Stimulated activated naive CD8-positive, alpha-beta T cell treated with anti-CD3 and anti-CD28 coated beads, Interleukin-15, amount 100 ng/mL, for 72 hours (primary cell): ENCODE data around the gene PDCD5.
"Not testable (repeated sequence)": the region's sequence is repeated elsewhere in the genome, so short reads cannot be mapped to it uniquely, and the experiment has no call there.

ENCODE experiments used
- ATAC-seq: fragments of 150-1000 bp; cut with Tn5 transposase; 2 replicates; pipeline ENCODE4 v1.10.0; 2021; ENCODE audit warnings: mild to moderate bottlenecking, moderate library complexity
- DNase-seq, 2 donors: peaks; one replicate each; pipeline ENCODE4 v3.0.0; 2021 to 2022
- H3K27ac Mint-ChIP-seq, 2 donors: one replicate each; pipeline ENCODE4 v1.8.0; 2022; ENCODE audit warnings: mild to moderate bottlenecking in 2 of 2, mixed read lengths in 2 of 2, moderate library complexity in 2 of 2
- H3K27me3 Mint-ChIP-seq: one replicate; pipeline ENCODE4 v1.8.0; 2022; ENCODE audit warnings: mixed read lengths
- H3K4me1 Mint-ChIP-seq: one replicate; pipeline ENCODE4 v1.8.0; 2022; ENCODE audit warnings: mild to moderate bottlenecking, mixed read lengths
- H3K4me3 Mint-ChIP-seq, 2 donors: one replicate each; pipeline ENCODE4 v1.8.0; 2022; ENCODE audit warnings: mild to moderate bottlenecking in 2 of 2, mixed read lengths in 2 of 2, moderate library complexity in 1 of 2
- H3K9me3 Mint-ChIP-seq, 2 donors: one replicate each; pipeline ENCODE4 v1.8.0; 2022; ENCODE audit warnings: mixed read lengths in 2 of 2

PDCD5 gene

GRCh38 chr19:32580901-32581704, at the start of gene PDCD5:
PDCD5 (plus strand) TSS chr19:32581190; CDS start chr19:32581262, 72 bp downstream.
- peak within 1 kb of the TSS; percentile 84 to 87 for H3K27ac Mint-ChIP-seq
- H3K4me3 Mint-ChIP-seq: peak within 1 kb of the TSS; percentile 95 to 96
- peaks cover 9% of the 10 kb centered on the region for H3K27me3 Mint-ChIP-seq
- H3K9me3 Mint-ChIP-seq: no peaks in the 10 kb centered on the region
- H3K4me1 Mint-ChIP-seq: peaks cover 44% of the 10 kb centered on the region
- DNase-seq: peak; percentile 92
- ATAC-seq: peak; percentile 94

GRCh38 chr19:32532233-32532632, 48.8 kb upstream of the PDCD5 start:
- no peak overlapping the region for H3K4me3 Mint-ChIP-seq
- H3K4me1 Mint-ChIP-seq: no peaks in the 10 kb centered on the region
- no peak overlapping the region for H3K27ac Mint-ChIP-seq
- H3K9me3 Mint-ChIP-seq: peaks cover 8 to 30% of the 10 kb centered on the region in 2 donors
- no peak for ATAC-seq
- H3K27me3 Mint-ChIP-seq: no peaks in the 10 kb centered on the region
- DNase-seq: no peak

- DNase-seq (no peak), ATAC-seq (no peak)
- H3K4me1 Mint-ChIP-seq: no peaks in the 10 kb centered on the region
- H3K4me3 Mint-ChIP-seq: no peak overlapping the region
- H3K27ac Mint-ChIP-seq: no peak overlapping the region
- peaks cover 19% of the 10 kb centered on the region for H3K27me3 Mint-ChIP-seq
- H3K9me3 Mint-ChIP-seq: peaks cover 12 to 29% of the 10 kb centered on the region in 2 donors
Observed at GRCh38 chr19:32537580-32537979, 43.4 kb upstream of the PDCD5 start.

- Mint-ChIP-seq H3K4me3 (no peak overlapping the region), H3K9me3 (peaks cover 7 to 15% of the 10 kb centered on the region in 2 donors), H3K27me3 (peaks cover 19% of the 10 kb centered on the region), H3K4me1 (no peaks in the 10 kb centered on the region), H3K27ac (peak overlapping the region in 1 of 2 donors; percentile 57)
- ATAC-seq (no peak), DNase-seq (no peak)
Observed at GRCh38 chr19:32539240-32539916, 41.6 kb upstream of the PDCD5 start.

- Mint-ChIP-seq H3K27ac (peak overlapping the region in 1 of 2 donors; percentile 92), H3K4me1 (no peaks in the 10 kb centered on the region), H3K27me3 (peaks cover 19% of the 10 kb centered on the region), H3K4me3 (no peak overlapping the region), H3K9me3 (peaks cover 7 to 11% of the 10 kb centered on the region in 2 donors)
- DNase-seq (no peak), ATAC-seq (no peak)
Observed at GRCh38 chr19:32540621-32541020, 40.4 kb upstream of the PDCD5 start.

GRCh38 chr19:32541376-32541775, 39.6 kb upstream of the PDCD5 start:
- H3K4me1 Mint-ChIP-seq, DNase-seq, H3K4me3 Mint-ChIP-seq, H3K27ac Mint-ChIP-seq, ATAC-seq: not testable (repeated sequence)
- H3K27me3 Mint-ChIP-seq: peaks cover 19% of the 10 kb centered on the region
- peaks cover 7 to 11% of the 10 kb centered on the region in 2 donors for H3K9me3 Mint-ChIP-seq

GRCh38 chr19:32542477-32543108, 38.4 kb upstream of the PDCD5 start:
- Mint-ChIP-seq H3K27ac (peak overlapping the region in 1 of 2 donors; percentile 76), H3K27me3 (peaks cover 19% of the 10 kb centered on the region), H3K4me1 (no peaks in the 10 kb centered on the region), H3K4me3 (no peak overlapping the region), H3K9me3 (peaks cover 7 to 11% of the 10 kb centered on the region in 2 donors)
- ATAC-seq: no peak
- no peak for DNase-seq

- Mint-ChIP-seq H3K4me3 (no peak overlapping the region), H3K9me3 (peaks cover 4 to 6% of the 10 kb centered on the region in 2 donors), H3K27me3 (peaks cover 14% of the 10 kb centered on the region), H3K27ac (peak overlapping the region in 1 of 2 donors; percentile 76), H3K4me1 (no peaks in the 10 kb centered on the region)
- ATAC-seq: no peak
- DNase-seq: no peak
Observed at GRCh38 chr19:32543115-32543900, 37.7 kb upstream of the PDCD5 start.

GRCh38 chr19:32544917-32545316, 36.1 kb upstream of the PDCD5 start:
- Mint-ChIP-seq H3K27ac (no peak overlapping the region), H3K4me1 (no peaks in the 10 kb centered on the region), H3K9me3 (no peaks in the 10 kb centered on the region), H3K27me3 (peaks cover 9% of the 10 kb centered on the region), H3K4me3 (no peak overlapping the region)
- no peak for DNase-seq
- no peak for ATAC-seq

GRCh38 chr19:32550666-32551065, 30.3 kb upstream of the PDCD5 start:
- no peaks in the 10 kb centered on the region for H3K4me1 Mint-ChIP-seq
- H3K4me3 Mint-ChIP-seq: no peak overlapping the region

GRCh38 chr19:32555786-32556185, 25.2 kb upstream of the PDCD5 start:
- ATAC-seq: no peak
- Mint-ChIP-seq H3K9me3 (no peaks in the 10 kb centered on the region), H3K4me1 (no peaks in the 10 kb centered on the region), H3K27me3 (peaks cover 14% of the 10 kb centered on the region), H3K4me3 (no peak overlapping the region), H3K27ac (no peak overlapping the region)
- DNase-seq: no peak

More at GRCh38 chr19:32550666-32551065, 30.3 kb upstream of the PDCD5 start:
- no peaks in the 10 kb centered on the region for H3K27me3 Mint-ChIP-seq
- DNase-seq: no peak
- no peak overlapping the region for H3K27ac Mint-ChIP-seq
- H3K9me3 Mint-ChIP-seq: no peaks in the 10 kb centered on the region
- ATAC-seq: no peak

GRCh38 chr19:32558607-32559228, 22.3 kb upstream of the PDCD5 start:
- peak overlapping the region in 1 of 2 donors; percentile 29 for H3K27ac Mint-ChIP-seq

GRCh38 chr19:32563761-32564160, 17.2 kb upstream of the PDCD5 start:
- ATAC-seq (no peak), DNase-seq (no peak)
- H3K9me3 Mint-ChIP-seq: no peaks in the 10 kb centered on the region
- no peak overlapping the region for H3K4me3 Mint-ChIP-seq
- peaks cover 11% of the 10 kb centered on the region for H3K27me3 Mint-ChIP-seq
- H3K27ac Mint-ChIP-seq: no peak overlapping the region
- no peaks in the 10 kb centered on the region for H3K4me1 Mint-ChIP-seq

More at GRCh38 chr19:32558607-32559228, 22.3 kb upstream of the PDCD5 start:
- no peaks in the 10 kb centered on the region for H3K9me3 Mint-ChIP-seq
- H3K4me3 Mint-ChIP-seq: no peak overlapping the region
- no peaks in the 10 kb centered on the region for H3K4me1 Mint-ChIP-seq
- H3K27me3 Mint-ChIP-seq: peaks cover 14% of the 10 kb centered on the region
- ATAC-seq (no peak), DNase-seq (no peak)

- peaks cover 11% of the 10 kb centered on the region for H3K27me3 Mint-ChIP-seq
- DNase-seq (no peak), ATAC-seq (no peak)
- H3K27ac Mint-ChIP-seq: peak overlapping the region in 1 of 2 donors; percentile 48
- no peak overlapping the region for H3K4me3 Mint-ChIP-seq
- no peaks in the 10 kb centered on the region for H3K9me3 Mint-ChIP-seq
- peaks cover 9% of the 10 kb centered on the region for H3K4me1 Mint-ChIP-seq
Observed at GRCh38 chr19:32566246-32566830, 14.7 kb upstream of the PDCD5 start.
